GM23248 (cell line): Measurements from ENCODE around the gene CTDP1. TPM values are rescaled to one million over a fixed set of nuclear protein-coding genes. Genes with fewer than 3 reads are reported as not detected.

Source experiments
- DNase-seq: peaks from one replicate; pipeline ENCODE4 v3.0.0-alpha.2; 2015
- H2AFZ ChIP-seq: fragments of 200-600 bp; sonication (generic); 2 replicates; pipeline ENCODE4 v1.6.1; 2016; ENCODE audit warnings: antibody characterized with exemption
- H3F3A ChIP-seq: fragments of 200-600 bp; sonication (generic); 2 replicates; pipeline ENCODE4 v1.6.1; 2016; ENCODE audit warnings: mild to moderate bottlenecking, antibody characterized with exemption, mixed run types; ENCODE audit not compliant: insufficient read depth
- H3K27ac ChIP-seq: fragments of 200-600 bp; sonication (generic); 2 replicates; pipeline ENCODE4 v1.5.1; 2016; ENCODE audit warnings: mild to moderate bottlenecking
- H3K27me3 ChIP-seq: fragments of 200-600 bp; sonication (generic); replicated peaks from 2 replicates; pipeline ENCODE4 v1.6.1; 2016; ENCODE audit warnings: mild to moderate bottlenecking; ENCODE audit not compliant: insufficient read depth
- H3K36me3 ChIP-seq: fragments of 200-600 bp; sonication (generic); 2 replicates; pipeline ENCODE4 v1.6.1; 2016; ENCODE audit warnings: low read depth, mild to moderate bottlenecking
- H3K4me1 ChIP-seq: fragments of 200-600 bp; sonication (generic); 2 replicates; pipeline ENCODE4 v1.6.1; 2016; ENCODE audit warnings: mild to moderate bottlenecking; ENCODE audit not compliant: insufficient read depth
- H3K4me2 ChIP-seq: fragments of 200-600 bp; sonication (generic); one replicate; pipeline ENCODE4 v1.6.1; 2016; ENCODE audit warnings: mild to moderate bottlenecking; ENCODE audit not compliant: unreplicated experiment
- H3K4me3 ChIP-seq: fragments of 200-600 bp; sonication (generic); 2 replicates; pipeline ENCODE4 v1.5.1; 2016; ENCODE audit warnings: mild to moderate bottlenecking
- H3K79me2 ChIP-seq: fragments of 200-600 bp; sonication (generic); 2 replicates; pipeline ENCODE4 v1.6.1; 2016; ENCODE audit warnings: mild to moderate bottlenecking; ENCODE audit not compliant: insufficient read depth
- H3K9ac ChIP-seq: fragments of 200-600 bp; sonication (generic); 2 replicates; pipeline ENCODE4 v1.6.1; 2016; ENCODE audit warnings: mild to moderate bottlenecking
- H3K9me2 ChIP-seq: fragments of 200-600 bp; sonication (generic); 2 replicates; pipeline ENCODE4 v1.6.1; 2016; ENCODE audit warnings: mixed run types, mild to moderate bottlenecking, moderate library complexity; ENCODE audit not compliant: insufficient read depth
- H3K9me3 ChIP-seq: fragments of 200-600 bp; sonication (generic); one replicate; pipeline ENCODE4 v1.6.1; 2017; ENCODE audit warnings: low read depth
- H4K20me1 ChIP-seq: fragments of 200-600 bp; sonication (generic); 2 replicates; pipeline ENCODE4 v1.6.0; 2016; ENCODE audit not compliant: insufficient read depth
- EZH2 ChIP-seq: fragments of 200-600 bp; sonication (generic); IDR thresholded peaks from 2 replicates; pipeline ENCODE4 v1.6.1; 2018; ENCODE audit warnings: antibody characterized with exemption, mild to moderate bottlenecking; ENCODE audit not compliant: insufficient read depth, poor library complexity, severe bottlenecking
- EZH2phosphoT487 ChIP-seq: fragments of 200-600 bp; sonication (generic); IDR thresholded peaks from 2 replicates; pipeline ENCODE4 v1.6.1; 2018; ENCODE audit warnings: antibody characterized with exemption, moderate library complexity, mild to moderate bottlenecking, low read depth; ENCODE audit not compliant: insufficient read depth
- WGBS, 2 experiments: methylation state at CpG; one replicate each; pipeline ENCODE4 v1.1.6; 2015 to 2017; ENCODE audit warnings: low lambda C conversion rate in 2 of 2, low coverage in 1 of 2; ENCODE audit errors: missing lambda C conversion rate in 2 of 2; 5-methylcytosine and 5-hydroxymethylcytosine counted together
- in situ Hi-C: fragments of 300-500 bp; cut with MboI; formaldehyde crosslinking; loops from 2 replicates; pipeline ENCODE4 v1.15.0; 2020
- polyA plus RNA-seq: library from polyadenylated mRNA; unstranded; fragments of >200 nt; fragmentation: Nextera tagmentation; extraction: Ambion mirVana; gene quantifications from 2 replicates; pipeline ENCODE4 v1.2.1, GENCODE V29; 2016
- total RNA-seq: library from RNA; depleted of rRNA; stranded (reverse); fragments of >200 nt; shearing (Covaris generic); gene quantifications from 2 replicates; pipeline ENCODE4 v1.2.3, GENCODE V29; 2014

The CTDP1 gene
- total and polyA plus RNA-seq, 2 experiments from 2014 or later: 6.7 to 26.0 TPM

GRCh38 chr18:79789901-79790890, 110.6 kb downstream of the CTDP1 start:
- no peaks in the 10 kb centered on the region for H3K79me2 ChIP-seq
- H3K36me3 ChIP-seq: no peaks in the 10 kb centered on the region
- in situ Hi-C loops: no loop called here
- 71 to 73% methylated on average over 44 to 46 of the region's 46 CpGs for WGBS, 2 experiments
- no peak overlapping the region for H3K27ac ChIP-seq
- H3K4me2 ChIP-seq: no peak overlapping the region
- peaks cover 18% of the 10 kb centered on the region for H3K27me3 ChIP-seq
- peaks cover 14% of the 10 kb centered on the region; the same call in 1 of the 2 replicates for H3K4me1 ChIP-seq
- H4K20me1 ChIP-seq: no peaks in the 10 kb centered on the region
- H3K9me2 ChIP-seq: no peaks in the 10 kb centered on the region
- TF ChIP-seq EZH2phosphoT487 (no peak), EZH2 (no peak)
- H2AFZ ChIP-seq: no peak overlapping the region
- H3F3A ChIP-seq: peaks cover 14% of the 10 kb centered on the region
- H3K9ac ChIP-seq: no peak overlapping the region
- DNase-seq: no peak
- H3K4me3 ChIP-seq: no peak overlapping the region
- no peaks in the 10 kb centered on the region for H3K9me3 ChIP-seq

GRCh38 chr18:79790996-79791972, 111.7 kb downstream of the CTDP1 start:
- peaks cover 14% of the 10 kb centered on the region for H3F3A ChIP-seq
- no peaks in the 10 kb centered on the region for H3K36me3 ChIP-seq
- H3K79me2 ChIP-seq: no peaks in the 10 kb centered on the region
- peak overlapping the region; percentile 2; the same call in 1 of the 2 replicates for H3K9ac ChIP-seq
- no peaks in the 10 kb centered on the region for H4K20me1 ChIP-seq
- DNase-seq: peak; percentile 93
- no peaks in the 10 kb centered on the region for H3K9me2 ChIP-seq
- H3K27ac ChIP-seq: peak overlapping the region; percentile 27
- peak overlapping the region; percentile 44 for H3K4me3 ChIP-seq
- TF ChIP-seq EZH2: no peak
- TF ChIP-seq EZH2phosphoT487: no peak
- H3K9me3 ChIP-seq: no peaks in the 10 kb centered on the region
- peak overlapping the region; percentile 61 for H3K4me2 ChIP-seq
- in situ Hi-C loops: no loop called here
- no peak overlapping the region for H2AFZ ChIP-seq
- H3K4me1 ChIP-seq: peaks cover 18% of the 10 kb centered on the region; the same call in 1 of the 2 replicates
- peaks cover 27% of the 10 kb centered on the region for H3K27me3 ChIP-seq
- 13 to 17% methylated on average over 21 of the region's 21 CpGs for WGBS, 2 experiments

DNA sequence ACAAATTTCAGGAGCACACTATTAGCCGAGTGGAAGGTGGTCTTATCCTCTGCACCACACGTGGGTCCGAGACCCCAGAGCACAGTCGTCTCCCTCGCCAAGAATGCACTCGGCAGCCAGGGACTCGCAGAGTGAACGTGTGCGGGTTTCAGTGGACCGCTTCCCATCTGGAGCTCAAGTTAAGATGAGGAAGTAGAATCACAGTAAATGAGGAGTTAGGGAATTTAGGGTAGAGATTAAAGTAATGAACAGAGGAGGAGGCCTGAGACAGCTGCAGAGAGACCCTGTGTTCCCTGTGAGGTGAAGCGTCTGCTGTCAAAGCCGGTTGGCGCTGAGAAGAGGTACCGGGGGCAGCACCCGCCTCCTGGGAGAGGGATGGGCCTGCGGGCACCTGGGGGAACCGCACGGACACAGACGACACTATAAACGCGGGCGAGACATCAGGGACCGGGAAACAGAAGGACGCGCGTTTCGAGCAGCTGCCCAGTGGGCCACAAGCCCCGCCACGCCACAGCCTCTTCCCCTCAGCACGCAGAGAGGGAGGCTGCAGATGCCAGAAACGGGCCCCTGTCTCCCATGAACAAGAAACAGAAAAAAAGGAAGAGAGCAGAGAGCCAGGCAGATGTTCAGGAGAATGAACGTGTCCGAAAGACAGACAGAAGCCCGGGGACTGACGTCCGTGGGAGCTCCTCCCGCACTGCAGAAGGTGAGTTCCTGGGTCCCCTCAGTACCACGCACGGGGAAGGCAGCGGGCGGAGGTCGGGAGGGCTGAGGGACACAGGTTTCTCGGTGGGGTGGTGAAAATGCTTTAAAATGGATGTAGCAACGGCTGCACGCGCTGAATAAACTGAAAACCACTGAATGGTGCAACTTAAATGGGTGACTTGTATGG, 112.7 kb downstream of the CTDP1 start:
- peaks cover 18% of the 10 kb centered on the region; the same call in 1 of the 2 replicates for H3K4me1 ChIP-seq

More for the DNA sequence above, 112.7 kb downstream of the CTDP1 start:
- Histone ChIP-seq H4K20me1 (no peaks in the 10 kb centered on the region), H3K4me3 (peak overlapping the region; percentile 44), H3K9me2 (no peaks in the 10 kb centered on the region), H3K36me3 (no peaks in the 10 kb centered on the region), H3K4me2 (peak overlapping the region; percentile 61), H2AFZ (no peak overlapping the region), H3K79me2 (no peaks in the 10 kb centered on the region), H3K9ac (peak overlapping the region; percentile 2; the same call in 1 of the 2 replicates), H3K27ac (peak overlapping the region; percentile 27; the same call in 1 of the 2 replicates), H3K9me3 (no peaks in the 10 kb centered on the region), H3F3A (peaks cover 14% of the 10 kb centered on the region), H3K27me3 (peaks cover 32% of the 10 kb centered on the region)
- no peak for DNase-seq
- 78 to 81% methylated on average over 46 of the region's 46 CpGs for WGBS, 2 experiments
- TF ChIP-seq EZH2: no peak
- no peak for TF ChIP-seq EZH2phosphoT487
- in situ Hi-C loops: no loop called here
